Measurements from ENCODE around the gene CMKLR1. TPM values are rescaled to one million over a fixed set of nuclear protein-coding genes. Genes with fewer than 3 reads are reported as not detected.

CMKLR1 gene
- total RNA-seq, 3 donors from 2014 or later (not counting 1 experiment from before 2014, with no cell fraction given): 40.7 to 99.1 (median 63.2) TPM

DNA sequence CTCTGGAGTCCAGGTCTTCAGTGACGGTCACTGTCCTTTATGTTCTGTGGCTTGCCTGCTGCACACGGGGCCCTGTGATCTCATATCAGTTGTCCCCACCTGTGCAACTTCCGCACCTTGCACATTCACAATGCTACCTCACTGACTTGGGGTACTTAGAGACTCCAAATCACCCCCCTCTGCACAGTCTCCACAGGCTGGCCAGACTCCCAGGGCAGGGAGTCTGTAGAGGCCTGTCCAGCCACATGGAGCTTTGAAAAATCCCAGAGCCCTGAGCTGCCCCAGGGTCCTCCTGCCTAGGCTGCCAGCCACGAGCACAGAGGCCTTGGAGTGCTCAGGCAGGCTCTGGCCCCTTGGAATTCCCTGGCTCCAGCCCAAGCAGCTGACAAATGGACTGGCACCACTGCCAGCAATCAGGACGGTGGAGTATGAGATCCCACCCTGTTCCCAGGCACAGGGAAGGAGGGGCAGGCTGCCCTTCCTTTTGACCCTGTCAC lies 26.4 kb downstream of the CMKLR1 start:
- ATAC-seq (no peak), DNase-seq (no peak)
- Histone ChIP-seq H3K27ac (ENCODE audit: low read length) (peak overlapping the region; percentile 80), H3K4me3 (ENCODE audit: low read length) (no peak overlapping the region), H3K4me1 (ENCODE audit: control insufficient read depth, insufficient read depth, low read length) (peaks cover 87% of the 10 kb centered on the region), H3K27me3 (ENCODE audit: control insufficient read depth, insufficient read depth, low read length) (no peaks in the 10 kb centered on the region), H3K36me3 (ENCODE audit: control insufficient read depth, insufficient read depth, low read length) (peaks cover 2% of the 10 kb centered on the region), H3K9me3 (ENCODE audit: control insufficient read depth, insufficient read depth, low read length) (no peaks in the 10 kb centered on the region)
- H3K27ac Mint-ChIP-seq: peak overlapping the region; percentile 91 to 98
- H3K4me1 Mint-ChIP-seq: peaks cover 75 to 89% of the 10 kb centered on the region in 2 donors
- H3K27me3 Mint-ChIP-seq (ENCODE audit: low read depth in 2 of 2): no peaks in the 10 kb centered on the region
- WGBS (ENCODE audit: insufficient coverage): 35% methylated on average over 5 of the region's 5 CpGs
- H3K9me3 Mint-ChIP-seq: no peaks in the 10 kb centered on the region
- TF ChIP-seq, protein P1, sequence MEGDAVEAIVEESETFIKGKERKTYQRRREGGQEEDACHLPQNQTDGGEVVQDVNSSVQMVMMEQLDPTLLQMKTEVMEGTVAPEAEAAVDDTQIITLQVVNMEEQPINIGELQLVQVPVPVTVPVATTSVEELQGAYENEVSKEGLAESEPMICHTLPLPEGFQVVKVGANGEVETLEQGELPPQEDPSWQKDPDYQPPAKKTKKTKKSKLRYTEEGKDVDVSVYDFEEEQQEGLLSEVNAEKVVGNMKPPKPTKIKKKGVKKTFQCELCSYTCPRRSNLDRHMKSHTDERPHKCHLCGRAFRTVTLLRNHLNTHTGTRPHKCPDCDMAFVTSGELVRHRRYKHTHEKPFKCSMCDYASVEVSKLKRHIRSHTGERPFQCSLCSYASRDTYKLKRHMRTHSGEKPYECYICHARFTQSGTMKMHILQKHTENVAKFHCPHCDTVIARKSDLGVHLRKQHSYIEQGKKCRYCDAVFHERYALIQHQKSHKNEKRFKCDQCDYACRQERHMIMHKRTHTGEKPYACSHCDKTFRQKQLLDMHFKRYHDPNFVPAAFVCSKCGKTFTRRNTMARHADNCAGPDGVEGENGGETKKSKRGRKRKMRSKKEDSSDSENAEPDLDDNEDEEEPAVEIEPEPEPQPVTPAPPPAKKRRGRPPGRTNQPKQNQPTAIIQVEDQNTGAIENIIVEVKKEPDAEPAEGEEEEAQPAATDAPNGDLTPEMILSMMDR (IDR thresholded peaks at IDR 0.05): no peak
- H3K4me3 Mint-ChIP-seq: peak overlapping the region; percentile 37
- intact Hi-C loops (cut with micrococcal nuclease): no loop called here
- H3K36me3 Mint-ChIP-seq: peaks cover 3% of the 10 kb centered on the region

- Histone ChIP-seq H3K4me3 (ENCODE audit: low read length) (no peak overlapping the region), H3K4me1 (ENCODE audit: control insufficient read depth, insufficient read depth, low read length) (peaks cover 91% of the 10 kb centered on the region), H3K36me3 (ENCODE audit: control insufficient read depth, insufficient read depth, low read length) (peaks cover 2% of the 10 kb centered on the region), H3K27me3 (ENCODE audit: control insufficient read depth, insufficient read depth, low read length) (no peaks in the 10 kb centered on the region), H3K27ac (ENCODE audit: low read length) (peak overlapping the region; percentile 80), H3K9me3 (ENCODE audit: control insufficient read depth, insufficient read depth, low read length) (no peaks in the 10 kb centered on the region)
- DNase-seq (no peak), ATAC-seq (no peak)
- Mint-ChIP-seq H3K27ac (peak overlapping the region; percentile 91 to 98), H3K36me3 (no peaks in the 10 kb centered on the region), H3K4me3 (peak overlapping the region; percentile 49), H3K9me3 (no peaks in the 10 kb centered on the region), H3K4me1 (peaks cover 75 to 89% of the 10 kb centered on the region in 2 donors), H3K27me3 (ENCODE audit: low read depth in 2 of 2) (no peaks in the 10 kb centered on the region)
- TF ChIP-seq, protein P1 (IDR thresholded peaks at IDR 0.05): no peak
- intact Hi-C loops (cut with micrococcal nuclease): no loop called here
- WGBS (ENCODE audit: insufficient coverage): 82% methylated on average over 6 of the region's 7 CpGs
Observed at GRCh38 chr12:108312073-108312659, 26.9 kb downstream of the CMKLR1 start.

GRCh38 chr12:108311605-108312004 lies 27.5 kb downstream of the CMKLR1 start:
- WGBS (ENCODE audit: insufficient coverage): 76% methylated on average over 4 of the region's 4 CpGs
- H3K27ac ChIP-seq (ENCODE audit: low read length): peak overlapping the region; percentile 80

More at GRCh38 chr12:108311605-108312004, 27.5 kb downstream of the CMKLR1 start:
- Mint-ChIP-seq H3K9me3 (no peaks in the 10 kb centered on the region), H3K27ac (peak overlapping the region; percentile 91 to 98), H3K4me1 (peaks cover 78 to 89% of the 10 kb centered on the region in 2 donors), H3K27me3 (ENCODE audit: low read depth in 2 of 2) (no peaks in the 10 kb centered on the region), H3K4me3 (peak overlapping the region; percentile 49), H3K36me3 (no peaks in the 10 kb centered on the region)
- intact Hi-C loops (cut with micrococcal nuclease): no loop called here
- DNase-seq (no peak), ATAC-seq (no peak)
- TF ChIP-seq, protein P1 (IDR thresholded peaks at IDR 0.05): no peak
- no peaks in the 10 kb centered on the region for H3K9me3 ChIP-seq (ENCODE audit: control insufficient read depth, insufficient read depth, low read length)
- no peak overlapping the region for H3K4me3 ChIP-seq (ENCODE audit: low read length)
- peaks cover 91% of the 10 kb centered on the region for H3K4me1 ChIP-seq (ENCODE audit: control insufficient read depth, insufficient read depth, low read length)
- no peaks in the 10 kb centered on the region for H3K27me3 ChIP-seq (ENCODE audit: control insufficient read depth, insufficient read depth, low read length)
- peaks cover 2% of the 10 kb centered on the region for H3K36me3 ChIP-seq (ENCODE audit: control insufficient read depth, insufficient read depth, low read length)
